Endothelial cell of umbilical vein (primary cell): ENCODE results near the gene TMEM237. TPM values are rescaled to one million over a fixed set of nuclear protein-coding genes. Genes with fewer than 3 reads are reported as not detected.

ENCODE experiments used
- BruUV-seq: library from RNA; stranded (reverse); fragments of 400-500 nt; replicated peaks from 2 replicates; lab custom pipeline; 2021; lab: Mats Ljungman, UMichigan
- CTCF ChIA-PET: fragments of 300-600, 350-600 bp; sonication (Branson Sonifier 250); formaldehyde crosslinking; loops from one replicate; lab custom pipeline; 2021; ENCODE audit warnings: antibody characterized with exemption, inconsistent platforms; lab: Charles Lee
- POLR2A ChIA-PET: fragments of 300-600, 350-600 bp; sonication (Branson Sonifier 250); formaldehyde crosslinking; loops from one replicate; lab custom pipeline; 2021; ENCODE audit warnings: antibody characterized with exemption, inconsistent platforms; lab: Charles Lee
- DNase-seq: peaks from one replicate; pipeline ENCODE4 v3.0.0-alpha.2; 2011; ENCODE audit warnings: low read depth, low spot score
- FAIRE-seq: peaks from 2 replicates; lab custom pipeline; 2011; peaks lifted over from hg19 to GRCh38; lab: Jason Lieb, UNC
- H2AFZ ChIP-seq: 2 replicates; pipeline ENCODE4 v1.6.0; 2012; ENCODE audit warnings: low read depth, low read length, control low read depth, inconsistent platforms
- H3K27ac ChIP-seq: 2 replicates; pipeline ENCODE4 v1.5.1; 2011; ENCODE audit warnings: low read depth, mild to moderate bottlenecking, control low read depth, low read length, moderate library complexity; ENCODE audit not compliant: insufficient read depth
- H3K27me3 ChIP-seq, 2 experiments: 2 replicates each; pipeline versions ENCODE4 v1.6.0 to v1.6.1; 2011; ENCODE audit warnings: low read length in 2 of 2, mixed read lengths in 1 of 2; ENCODE audit not compliant: control insufficient read depth in 2 of 2, insufficient read depth in 2 of 2
- H3K36me3 ChIP-seq, 2 experiments: 2 replicates in 1 of 2; 3 replicates in 1 of 2; pipeline ENCODE4 v1.5.1; 2011; ENCODE audit warnings: low read length in 2 of 2, mild to moderate bottlenecking in 1 of 2, moderate library complexity in 1 of 2; ENCODE audit not compliant: control insufficient read depth in 2 of 2, insufficient read depth in 2 of 2; ENCODE audit errors: extremely low read depth in 1 of 2
- H3K4me1 ChIP-seq: 3 replicates; pipeline ENCODE4 v1.5.1; 2011; ENCODE audit warnings: mild to moderate bottlenecking, low read length; ENCODE audit not compliant: control insufficient read depth, insufficient read depth; ENCODE audit errors: extremely low read depth
- H3K4me2 ChIP-seq: 2 replicates; pipeline ENCODE4 v1.6.1; 2011; ENCODE audit warnings: low read length, control low read depth, mixed read lengths; ENCODE audit not compliant: insufficient read depth
- H3K4me3 ChIP-seq, 3 experiments: fragments of 200-600 bp in 1 of 3; sonication (generic), shearing (Covaris generic) in 1 of 3; replicated peaks in 1 of 3; 2 replicates each; pipeline ENCODE4 v1.5.1; 2011 to 2016; ENCODE audit warnings: control low read depth in 3 of 3, low read length in 3 of 3, mild to moderate bottlenecking in 2 of 3, inconsistent platforms in 1 of 3, low read depth in 1 of 3, moderate library complexity in 1 of 3; ENCODE audit not compliant: insufficient read depth in 1 of 3
- H3K79me2 ChIP-seq: 2 replicates; pipeline ENCODE4 v1.6.0; 2012; ENCODE audit warnings: low read length, inconsistent platforms; ENCODE audit not compliant: control insufficient read depth, insufficient read depth
- H3K9ac ChIP-seq: replicated peaks from 2 replicates; pipeline ENCODE3; 2011; ENCODE audit warnings: low read length, control low read depth; ENCODE audit not compliant: insufficient read depth; ENCODE audit errors: extremely low read depth
- H3K9me1 ChIP-seq: replicated peaks from 3 replicates; pipeline ENCODE4 v1.6.0; 2011; ENCODE audit warnings: mild to moderate bottlenecking, low read length; ENCODE audit not compliant: control insufficient read depth, insufficient read depth; ENCODE audit errors: extremely low read depth
- H3K9me3 ChIP-seq: replicated peaks from 2 replicates; pipeline ENCODE4 v1.5.1; 2012; ENCODE audit warnings: low read length, inconsistent platforms; ENCODE audit not compliant: control insufficient read depth, insufficient read depth
- H4K20me1 ChIP-seq: replicated peaks from 2 replicates; pipeline ENCODE3; 2011; ENCODE audit warnings: mild to moderate bottlenecking, low read length; ENCODE audit not compliant: control insufficient read depth, insufficient read depth; ENCODE audit errors: extremely low read depth
- EZH2 ChIP-seq: IDR thresholded peaks from 2 replicates; pipeline ENCODE4 v1.6.1; 2012; ENCODE audit warnings: borderline replicate concordance, low read depth, mild to moderate bottlenecking, moderate library complexity, low read length, inconsistent platforms; ENCODE audit not compliant: severe bottlenecking
- FOS ChIP-seq: IDR thresholded peaks from 2 replicates; pipeline ENCODE4 v1.6.1; 2011; ENCODE audit warnings: mild to moderate bottlenecking, low read length, moderate library complexity, borderline replicate concordance; ENCODE audit not compliant: insufficient read depth
- GATA2 ChIP-seq: IDR thresholded peaks from 2 replicates; pipeline ENCODE4 v1.7.0; 2011; ENCODE audit warnings: low read depth, mild to moderate bottlenecking, moderate library complexity, mixed read lengths, low read length; ENCODE audit not compliant: insufficient read length, insufficient read depth
- JUN ChIP-seq: IDR thresholded peaks from 2 replicates; pipeline ENCODE4 v1.6.1; 2011; ENCODE audit warnings: borderline replicate concordance, low read depth; ENCODE audit not compliant: insufficient read length, insufficient read depth
- MYC ChIP-seq: IDR thresholded peaks from one replicate; pipeline ENCODE4 v1.6.1; 2011; ENCODE audit warnings: mild to moderate bottlenecking, low read depth, low read length
- POLR2A ChIP-seq: IDR thresholded peaks from 2 replicates; pipeline ENCODE4 v1.6.1; 2012; ENCODE audit warnings: low read depth, mild to moderate bottlenecking, control low read depth, low read length
- POLR2AphosphoS5 ChIP-seq: IDR thresholded peaks from 2 replicates; pipeline ENCODE4 v1.6.1; 2012; ENCODE audit warnings: low read depth, mild to moderate bottlenecking, control low read depth, low read length, moderate library complexity; ENCODE audit not compliant: insufficient read depth
- dilution Hi-C: fragments of 300-500 bp; cut with MboI; formaldehyde crosslinking; loops from one replicate; pipeline ENCODE4 v1.15.0; 2019; ENCODE audit warnings: low sequenced_read_pairs; ENCODE audit not compliant: extremely low pct_ligation_motif_present
- intact Hi-C: fragments of 100-400 bp; cut with micrococcal nuclease; formaldehyde crosslinking; loops from one replicate; pipeline ENCODE4 v1.10.0; 2022
- polyA plus RNA-seq, 4 experiments: library from polyadenylated mRNA; depleted of rRNA in 3 of 4; stranded (reverse) in 3 of 4; unstranded in 1 of 4; fragments of >200 nt; gene quantifications; 2 replicates each; pipeline versions ENCODE4 v1.2.1 to v1.2.3, GENCODE V29; 2011 to 2012; ENCODE audit warnings: missing spikeins in 1 of 4
- total RNA-seq: library from RNA; stranded (reverse); gene quantifications from 2 replicates; pipeline ENCODE4 v1.2.3, GENCODE V29; 2021
- TF ChIP-seq, protein P1 (sequence below), 2 donors: IDR thresholded peaks; 1 replicate in 1 of 2; 2 replicates in 1 of 2; pipeline ENCODE4 v1.5.1; 2011; ENCODE audit warnings: low read length in 2 of 2, mild to moderate bottlenecking in 2 of 2, moderate library complexity in 2 of 2, control low read depth in 1 of 2, inconsistent platforms in 1 of 2, low read depth in 1 of 2; ENCODE audit not compliant: insufficient read depth in 1 of 2; ENCODE audit errors: extremely low read depth in 1 of 2
- TF ChIP-seq, protein P2 (sequence below): IDR thresholded peaks from 2 replicates; pipeline ENCODE4 v1.6.1; 2011; ENCODE audit not compliant: insufficient read depth, insufficient read length

The TMEM237 gene
- total and polyA plus RNA-seq, 2 donors (not counting 3 experiments of a cell fraction or from before 2014, with no cell fraction given) = 41.2 to 64.7 TPM

DNA sequence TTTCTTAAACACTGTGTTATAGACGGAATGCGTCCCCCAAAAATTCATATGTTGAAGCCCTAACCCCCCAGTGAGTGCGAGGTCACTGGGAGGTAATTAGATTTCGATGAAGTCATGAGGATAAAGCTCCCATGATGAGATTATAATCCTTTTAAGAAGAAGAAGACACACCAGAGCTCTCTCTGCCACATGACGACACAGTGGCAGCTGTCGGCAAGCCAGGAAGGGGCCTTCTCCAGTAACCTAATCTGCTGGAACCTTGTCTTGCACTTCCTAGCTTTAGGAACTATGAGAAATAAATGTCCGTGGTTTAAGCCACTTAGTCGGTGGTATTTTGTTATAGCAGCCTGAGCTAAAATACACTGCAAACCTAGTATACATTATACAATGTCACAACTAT, 12.3 kb downstream of the TMEM237 start:
- no peaks in the 10 kb centered on the region for H3K27me3 ChIP-seq
- no peaks in the 10 kb centered on the region for H4K20me1 ChIP-seq
- H3K79me2 ChIP-seq = no peaks in the 10 kb centered on the region
- H3K9ac ChIP-seq = no peak overlapping the region
- H3K36me3 ChIP-seq = peaks cover 11 to 50% of the 10 kb centered on the region in 2 experiments
- H3K9me3 ChIP-seq = no peaks in the 10 kb centered on the region
- H3K4me2 ChIP-seq = no peak overlapping the region
- DNase-seq = no peak
- POLR2A ChIA-PET = no interaction called here
- TF ChIP-seq, protein P1, sequence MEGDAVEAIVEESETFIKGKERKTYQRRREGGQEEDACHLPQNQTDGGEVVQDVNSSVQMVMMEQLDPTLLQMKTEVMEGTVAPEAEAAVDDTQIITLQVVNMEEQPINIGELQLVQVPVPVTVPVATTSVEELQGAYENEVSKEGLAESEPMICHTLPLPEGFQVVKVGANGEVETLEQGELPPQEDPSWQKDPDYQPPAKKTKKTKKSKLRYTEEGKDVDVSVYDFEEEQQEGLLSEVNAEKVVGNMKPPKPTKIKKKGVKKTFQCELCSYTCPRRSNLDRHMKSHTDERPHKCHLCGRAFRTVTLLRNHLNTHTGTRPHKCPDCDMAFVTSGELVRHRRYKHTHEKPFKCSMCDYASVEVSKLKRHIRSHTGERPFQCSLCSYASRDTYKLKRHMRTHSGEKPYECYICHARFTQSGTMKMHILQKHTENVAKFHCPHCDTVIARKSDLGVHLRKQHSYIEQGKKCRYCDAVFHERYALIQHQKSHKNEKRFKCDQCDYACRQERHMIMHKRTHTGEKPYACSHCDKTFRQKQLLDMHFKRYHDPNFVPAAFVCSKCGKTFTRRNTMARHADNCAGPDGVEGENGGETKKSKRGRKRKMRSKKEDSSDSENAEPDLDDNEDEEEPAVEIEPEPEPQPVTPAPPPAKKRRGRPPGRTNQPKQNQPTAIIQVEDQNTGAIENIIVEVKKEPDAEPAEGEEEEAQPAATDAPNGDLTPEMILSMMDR (IDR thresholded peaks at IDR 0.05; ENCODE audit: extremely low read depth in 1 of 2, insufficient read depth in 1 of 2, low read depth in 1 of 2, low read length in 2 of 2) = no peak
- TF ChIP-seq POLR2A = no peak
- no peak for TF ChIP-seq EZH2
- no peak for TF ChIP-seq GATA2
- TF ChIP-seq POLR2AphosphoS5 = no peak
- TF ChIP-seq JUN = no peak
- no peak for TF ChIP-seq FOS
- TF ChIP-seq MYC = no peak
- TF ChIP-seq, protein P2, sequence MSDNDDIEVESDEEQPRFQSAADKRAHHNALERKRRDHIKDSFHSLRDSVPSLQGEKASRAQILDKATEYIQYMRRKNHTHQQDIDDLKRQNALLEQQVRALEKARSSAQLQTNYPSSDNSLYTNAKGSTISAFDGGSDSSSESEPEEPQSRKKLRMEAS = no peak
- H3K27ac ChIP-seq = no peak overlapping the region
- no peak overlapping the region for H3K4me3 ChIP-seq
- BruUV-seq = no TSS peak
- dilution Hi-C loops (no loop called here), intact Hi-C loops (no loop called here)
- CTCF ChIA-PET = interaction anchor here (0.7 kb wide), 1 partner anchor 9 kb away, joined by 3 read pairs; no protein-coding TSS in a partner anchor
- no peak overlapping the region for H2AFZ ChIP-seq
- no peak for FAIRE-seq
- no peaks in the 10 kb centered on the region for H3K4me1 ChIP-seq
- no peaks in the 10 kb centered on the region for H3K9me1 ChIP-seq
